ENCODE results near the gene ALDH5A1.

The ALDH5A1 gene

DNA sequence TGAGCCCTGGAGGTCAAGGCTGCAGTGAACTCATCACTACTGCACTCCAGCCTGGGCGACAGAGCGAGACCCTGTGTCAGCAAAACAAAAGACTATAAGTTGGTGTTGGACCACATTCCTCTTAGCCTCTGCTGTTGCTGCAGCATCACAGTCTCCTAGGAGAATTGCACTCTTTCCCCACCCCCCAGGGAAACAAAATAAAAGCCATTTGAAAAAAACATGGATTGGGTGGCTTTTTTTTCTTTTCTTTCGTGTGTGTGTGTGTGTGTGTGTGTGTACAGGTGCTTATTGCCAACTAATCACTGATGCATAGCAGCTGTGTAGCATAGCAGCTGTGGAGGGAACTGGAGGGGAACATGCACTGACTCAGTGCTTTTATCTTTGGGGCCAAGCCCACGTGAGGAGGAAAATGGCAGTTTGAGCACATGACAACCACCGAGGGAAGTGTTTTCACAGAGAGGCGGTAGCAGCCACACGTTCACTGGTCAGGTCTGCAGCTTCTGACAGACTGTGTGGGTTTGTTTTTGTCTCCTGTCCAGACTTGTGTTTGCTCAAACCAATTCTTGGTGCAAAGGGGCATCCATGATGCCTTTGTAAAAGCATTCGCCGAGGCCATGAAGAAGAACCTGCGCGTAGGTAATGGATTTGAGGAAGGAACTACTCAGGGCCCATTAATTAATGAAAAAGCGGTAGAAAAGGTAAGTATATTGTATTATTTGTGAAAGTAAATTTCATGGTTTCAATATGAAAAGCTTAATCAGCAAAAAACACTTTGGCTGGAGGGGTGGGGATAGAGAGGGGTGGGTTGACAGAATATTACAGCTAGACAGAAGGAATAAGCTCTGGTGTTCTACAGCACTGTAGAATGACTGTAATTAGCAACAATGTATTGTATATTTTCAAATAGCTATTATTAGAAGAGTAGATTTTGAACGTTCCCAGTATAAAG, 27.7 kb downstream of the ALDH5A1 start:
- peak; percentile 85 for FAIRE-seq
- no peak for DNase-seq (ENCODE audit: extremely low spot score, insufficient read length, low read depth)

DNA sequence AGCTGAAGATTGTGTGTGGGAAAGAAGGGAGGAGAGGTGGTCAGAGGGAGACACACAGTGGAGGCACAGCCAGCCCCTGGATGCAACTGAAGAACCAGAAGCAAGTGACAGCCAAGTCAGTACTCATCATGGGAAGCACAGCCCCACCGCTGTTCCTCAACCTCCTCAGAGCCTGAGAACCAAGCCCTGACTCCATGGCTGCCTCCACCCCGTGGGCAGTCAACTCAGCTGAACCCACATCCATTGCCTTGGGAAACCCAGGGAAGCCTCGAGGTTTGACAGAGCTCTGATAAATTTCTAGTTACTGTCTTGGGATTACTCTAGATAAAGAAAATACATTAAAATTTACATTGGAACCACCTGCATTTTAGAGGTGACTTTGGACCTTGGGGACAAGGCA, 29.6 kb downstream of the ALDH5A1 start:
- DNase-seq (ENCODE audit: extremely low spot score, insufficient read length, low read depth): no peak
- no peak for FAIRE-seq

DNA sequence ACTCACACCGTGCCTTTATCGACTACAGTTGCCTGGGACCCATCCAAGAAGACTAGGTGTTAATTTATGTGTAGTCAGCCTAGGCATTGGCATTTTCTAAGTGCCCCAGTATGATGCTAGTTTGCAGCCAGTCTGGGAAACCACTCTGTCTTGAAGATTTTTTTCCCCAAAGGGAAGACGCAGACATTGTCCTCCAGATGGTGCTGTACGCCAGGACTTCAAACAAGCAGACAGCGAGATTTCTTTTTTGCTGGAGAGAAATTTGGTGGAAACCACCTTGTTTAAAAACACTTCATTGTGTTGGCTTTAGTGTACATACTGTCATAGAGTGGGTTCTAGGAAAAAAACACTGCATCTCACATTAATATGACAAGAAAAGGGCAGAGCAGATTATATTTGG, 30.0 kb downstream of the ALDH5A1 start:
- FAIRE-seq (peak; percentile 85), DNase-seq (ENCODE audit: extremely low spot score, insufficient read length, low read depth) (no peak)

DNA sequence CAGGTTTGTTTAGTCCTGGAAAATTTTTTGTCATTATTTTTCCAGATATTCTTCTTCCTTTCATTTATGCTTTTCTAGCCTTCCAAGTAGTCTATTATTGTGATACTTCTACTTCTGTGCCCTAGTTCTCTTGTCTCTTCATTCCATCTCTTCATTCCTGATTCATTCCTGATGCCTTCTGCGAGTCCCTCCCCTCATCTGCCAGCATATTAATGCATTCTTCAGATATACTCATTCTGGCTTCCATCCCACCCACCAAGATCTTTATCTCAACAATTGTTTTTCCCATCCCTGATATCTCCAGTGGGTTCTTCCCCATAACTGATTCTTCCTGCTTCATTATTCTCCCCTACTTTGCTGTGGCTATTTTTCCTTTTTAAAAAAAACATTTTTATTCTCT, 35.2 kb downstream of the ALDH5A1 start:
- no peak for FAIRE-seq
- DNase-seq (ENCODE audit: extremely low spot score, insufficient read length, low read depth): no peak

DNA sequence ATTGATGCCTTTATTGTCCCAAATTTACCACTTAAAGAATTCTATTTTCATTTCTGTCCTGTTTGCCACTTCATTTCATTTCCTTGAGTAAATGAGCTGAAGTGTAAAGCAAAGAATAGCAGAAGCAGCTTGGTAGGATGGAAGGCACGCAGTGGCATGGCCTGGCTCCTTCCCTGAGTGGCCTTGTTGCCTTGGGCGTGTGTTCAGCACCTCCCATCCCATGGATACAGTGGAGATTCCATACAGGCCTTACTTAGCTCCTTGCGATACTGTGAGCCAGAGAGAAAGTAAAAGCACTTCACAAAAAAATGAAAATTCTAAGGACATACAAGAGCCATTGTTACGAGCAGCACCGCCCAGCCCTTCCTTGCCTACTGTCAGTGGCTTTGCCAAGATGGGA, 39.6 kb downstream of the ALDH5A1 start:
- no peak for FAIRE-seq

DNA sequence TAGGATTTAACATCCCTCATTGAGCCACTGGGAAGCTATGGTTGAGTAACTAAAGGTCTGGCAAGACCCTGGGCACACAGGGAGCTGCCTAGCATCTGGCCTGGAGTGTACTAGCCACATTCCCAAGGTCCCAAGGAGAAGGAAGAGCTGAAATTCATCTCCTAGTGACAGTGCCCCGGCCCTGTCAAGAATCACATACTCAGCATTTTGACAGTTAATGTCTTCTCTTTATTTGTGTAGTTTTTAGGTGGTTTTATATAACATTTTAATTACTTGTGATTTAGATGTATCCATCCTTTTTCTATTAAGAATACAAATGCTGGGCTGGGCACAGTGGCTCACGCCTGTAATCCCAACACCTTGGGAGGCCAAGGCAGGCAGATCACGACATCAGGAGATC, 40.4 kb downstream of the ALDH5A1 start:
- FAIRE-seq (no peak), DNase-seq (ENCODE audit: extremely low spot score, insufficient read length, low read depth) (no peak)

More for the DNA sequence above, 39.6 kb downstream of the ALDH5A1 start:
- DNase-seq (ENCODE audit: extremely low spot score, insufficient read length, low read depth): no peak

DNA sequence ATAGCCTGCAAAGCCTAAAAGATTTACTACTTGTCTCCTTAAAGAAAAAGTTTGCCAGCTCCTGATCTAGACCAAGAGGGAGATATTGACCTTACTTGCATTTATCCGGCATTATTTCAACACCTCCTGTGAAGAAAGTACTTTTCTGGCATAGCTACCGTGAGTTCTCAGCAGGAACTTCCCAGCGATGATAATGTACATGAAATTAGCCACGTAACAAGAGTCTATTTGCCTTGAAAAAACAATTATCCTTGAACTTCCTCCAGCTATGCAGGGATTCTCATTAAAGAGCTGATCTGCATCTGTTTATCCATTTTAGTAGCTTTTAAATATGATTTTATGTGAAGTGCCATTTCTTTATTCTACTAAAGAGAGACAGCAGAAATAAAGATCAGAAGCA, 41.7 kb downstream of the ALDH5A1 start:
- FAIRE-seq: no peak

DNA sequence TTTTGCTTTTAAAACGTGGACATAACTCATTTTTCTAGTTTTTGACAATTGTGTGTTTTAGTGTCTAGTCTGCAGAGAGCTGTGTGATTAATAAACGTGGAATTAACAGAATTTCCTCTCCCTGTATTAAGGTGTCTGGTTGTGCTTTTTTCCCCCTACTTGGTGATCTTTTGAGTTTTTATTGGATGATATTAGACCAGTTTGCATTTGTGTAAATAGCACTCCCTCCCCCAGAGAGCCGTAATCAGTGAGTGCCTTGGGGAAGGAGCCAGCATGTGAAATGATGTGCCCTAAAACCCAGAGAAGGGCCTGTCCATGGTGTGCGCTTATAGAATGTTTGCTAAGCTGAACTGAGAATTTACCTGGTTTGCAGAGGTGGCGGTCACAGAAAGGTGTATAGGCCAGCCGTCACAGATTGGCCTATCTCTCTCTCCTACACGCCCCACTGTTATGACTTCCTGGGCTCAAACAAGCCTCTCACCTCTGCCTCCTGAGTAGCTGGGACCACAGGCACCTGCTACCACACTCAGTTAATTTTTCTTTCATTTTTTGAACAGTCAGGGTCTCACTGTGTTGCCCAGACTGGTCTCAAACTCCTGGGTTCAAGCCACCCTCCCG, 42.4 kb downstream of the ALDH5A1 start:
- DNase-seq (ENCODE audit: extremely low spot score, insufficient read length, low read depth) (no peak), FAIRE-seq (no peak)

More for the DNA sequence above, 41.7 kb downstream of the ALDH5A1 start:
- no peak for DNase-seq (ENCODE audit: extremely low spot score, insufficient read length, low read depth)

DNA sequence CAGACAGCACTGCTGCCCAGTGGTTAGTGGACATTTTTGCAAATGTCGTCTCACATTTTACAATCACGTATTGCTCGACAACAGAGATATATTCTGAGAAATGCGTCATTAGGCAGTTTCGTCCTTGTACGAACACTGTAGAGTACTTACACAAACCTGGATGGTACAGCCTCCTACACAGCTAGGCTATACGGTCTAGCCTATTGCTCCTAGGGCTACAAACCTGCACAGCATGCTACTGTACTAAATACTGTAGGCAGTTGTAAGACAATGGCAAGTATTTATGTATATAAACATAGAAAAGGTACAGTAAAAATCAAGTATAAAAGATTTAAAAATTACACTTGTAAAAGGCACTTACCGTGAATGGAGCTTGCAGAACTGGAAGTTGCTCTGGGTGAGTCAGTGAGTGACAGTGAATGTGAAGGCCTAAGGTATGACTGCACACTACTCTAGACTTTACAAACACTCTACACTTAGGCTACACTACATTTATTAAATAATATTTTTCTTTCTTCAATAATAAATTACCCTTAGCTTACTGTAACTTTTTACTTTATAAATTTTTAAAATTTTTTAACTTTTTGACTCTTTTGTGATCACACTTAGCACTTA, 43.1 kb downstream of the ALDH5A1 start:
- FAIRE-seq (no peak), DNase-seq (ENCODE audit: extremely low spot score, insufficient read length, low read depth) (no peak)

DNA sequence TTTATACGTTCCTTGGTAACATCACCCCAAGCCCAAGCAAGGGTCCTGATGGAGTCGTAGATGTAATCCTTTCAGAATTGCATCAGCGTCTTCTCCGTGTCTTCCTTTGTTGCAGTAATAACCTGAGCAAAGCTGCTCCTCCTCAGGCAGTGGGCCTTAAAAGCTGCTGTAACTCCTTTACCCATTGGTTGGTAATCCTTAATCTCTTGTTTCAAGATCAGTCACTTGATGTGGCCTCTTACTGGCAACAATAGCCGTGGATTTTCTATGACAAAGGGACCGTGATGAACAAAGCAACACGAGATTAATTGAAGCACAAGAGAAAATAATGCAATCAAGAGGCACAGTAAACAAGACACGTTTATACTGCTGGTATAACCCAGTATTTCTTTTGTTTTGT, 44.6 kb downstream of the ALDH5A1 start:
- DNase-seq (ENCODE audit: extremely low spot score, insufficient read length, low read depth) (no peak), FAIRE-seq (no peak)

DNA sequence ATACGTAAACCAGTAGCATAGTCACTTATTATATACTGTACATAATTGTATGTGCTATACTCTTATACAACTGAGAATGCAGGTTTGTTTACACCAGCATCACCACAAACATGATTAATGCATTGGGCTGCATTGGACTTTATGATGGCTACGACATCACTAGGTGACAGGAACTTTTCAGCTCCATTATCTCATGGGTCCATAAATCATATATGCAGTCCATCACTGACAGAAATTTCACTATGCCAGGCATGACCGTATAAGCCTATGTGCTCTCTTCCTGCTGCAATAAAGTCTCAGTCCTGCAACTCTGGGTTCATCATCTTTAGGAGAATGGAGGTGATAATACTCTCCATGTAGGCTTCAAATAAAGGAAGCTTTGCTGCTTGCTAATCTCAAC, 45.4 kb downstream of the ALDH5A1 start:
- DNase-seq (ENCODE audit: extremely low spot score, insufficient read length, low read depth) (no peak), FAIRE-seq (no peak)

DNA sequence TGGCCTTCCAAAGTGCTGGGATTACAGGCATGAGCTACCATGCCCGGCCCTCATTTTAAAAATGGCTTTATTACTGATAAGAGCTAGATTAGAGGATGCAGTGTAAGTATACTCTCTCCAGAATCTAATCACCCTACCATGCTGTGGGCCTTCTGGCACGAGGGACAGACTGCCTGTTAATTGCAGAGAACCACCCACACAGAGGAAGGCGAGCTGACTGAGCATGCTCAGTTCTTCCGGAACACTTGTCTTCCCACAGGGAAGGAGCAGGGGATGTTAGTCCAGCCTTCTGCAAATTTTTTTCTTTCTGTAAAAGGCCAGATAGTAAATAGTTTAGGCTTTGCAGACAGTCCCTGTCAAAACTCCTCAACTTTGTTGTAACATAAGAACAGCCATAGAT, 48.9 kb downstream of the ALDH5A1 start:
- no peak for FAIRE-seq
- DNase-seq (ENCODE audit: extremely low spot score, insufficient read length, low read depth): no peak

DNA sequence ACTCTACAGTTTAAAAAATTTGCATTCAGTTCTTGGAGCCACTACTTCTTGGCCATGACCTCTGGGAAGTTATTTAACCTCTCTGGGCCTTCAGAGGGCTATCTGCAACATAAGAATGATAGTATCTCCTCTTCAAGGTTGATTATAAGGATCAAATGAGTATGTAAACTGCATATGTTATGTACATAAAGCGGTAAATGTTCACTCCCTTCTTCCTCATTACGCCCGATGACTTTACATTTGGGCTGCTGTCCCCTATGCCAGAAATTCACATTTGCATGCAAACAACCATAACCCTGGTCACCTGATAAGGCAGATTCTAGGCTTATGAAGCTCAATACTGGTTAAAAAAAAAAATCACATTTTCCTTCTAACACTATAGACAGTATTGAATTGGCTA, 50.4 kb downstream of the ALDH5A1 start:
- FAIRE-seq (no peak), DNase-seq (ENCODE audit: extremely low spot score, insufficient read length, low read depth) (no peak)

DNA sequence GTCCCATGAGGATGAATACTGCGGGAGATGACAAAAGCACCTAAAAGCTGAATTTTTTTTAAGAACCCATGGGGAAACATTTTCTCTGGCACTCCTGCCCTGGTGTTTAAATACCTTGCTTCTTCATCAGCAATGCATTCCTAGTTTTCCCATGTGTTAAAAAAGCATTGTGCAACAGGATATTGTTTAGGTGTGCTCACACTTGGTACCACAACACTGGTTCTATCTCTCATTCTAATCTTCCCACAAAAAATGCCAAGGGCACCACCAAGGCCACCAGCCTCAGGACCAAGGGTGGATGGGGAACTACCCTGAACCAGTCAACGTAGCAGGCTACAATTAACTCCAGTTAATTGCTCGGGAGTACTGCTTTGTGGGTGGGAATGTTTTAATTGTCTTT, 50.9 kb downstream of the ALDH5A1 start:
- FAIRE-seq: no peak
- no peak for DNase-seq (ENCODE audit: extremely low spot score, insufficient read length, low read depth)

DNA sequence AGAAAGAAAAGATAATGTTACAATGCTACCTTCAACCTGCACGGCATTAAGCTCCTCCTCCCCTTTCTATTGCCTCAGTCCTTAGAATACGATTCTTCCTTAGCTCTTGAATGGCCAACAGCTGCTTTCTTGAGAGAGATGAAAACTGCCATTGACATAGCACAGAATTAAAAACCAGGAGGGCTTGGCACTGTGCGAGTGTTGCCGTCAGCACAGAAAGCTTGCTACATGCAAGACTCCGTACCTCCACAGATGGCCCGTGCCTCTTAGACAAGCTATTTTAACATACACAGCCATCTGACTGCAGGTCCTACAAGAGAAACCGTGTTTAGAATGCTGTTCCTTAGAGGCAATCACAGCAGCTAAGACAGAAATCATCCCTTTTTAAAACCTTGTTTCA, 51.7 kb downstream of the ALDH5A1 start:
- FAIRE-seq: no peak
- DNase-seq (ENCODE audit: extremely low spot score, insufficient read length, low read depth): no peak

DNA sequence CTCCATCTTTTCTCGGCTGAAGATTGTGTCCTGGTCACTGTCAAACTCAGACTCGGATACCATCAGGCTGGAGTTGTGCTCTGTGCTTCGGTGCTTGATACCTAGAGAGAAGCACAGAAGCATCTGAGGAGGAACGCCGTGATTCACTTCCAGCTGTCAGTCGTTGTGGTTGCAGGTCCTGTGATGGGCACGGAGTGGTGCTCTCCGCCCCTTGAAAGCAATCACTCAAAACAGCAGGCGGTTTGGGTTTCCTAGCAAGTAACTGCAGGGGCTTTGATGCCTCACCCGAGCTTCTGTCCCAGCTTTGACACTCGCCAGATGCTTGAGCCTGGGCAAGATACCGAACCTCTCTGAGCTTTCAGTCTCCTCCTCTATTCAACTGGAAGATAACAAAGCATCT, 52.5 kb downstream of the ALDH5A1 start:
- DNase-seq (ENCODE audit: extremely low spot score, insufficient read length, low read depth) (no peak), FAIRE-seq (no peak)

DNA sequence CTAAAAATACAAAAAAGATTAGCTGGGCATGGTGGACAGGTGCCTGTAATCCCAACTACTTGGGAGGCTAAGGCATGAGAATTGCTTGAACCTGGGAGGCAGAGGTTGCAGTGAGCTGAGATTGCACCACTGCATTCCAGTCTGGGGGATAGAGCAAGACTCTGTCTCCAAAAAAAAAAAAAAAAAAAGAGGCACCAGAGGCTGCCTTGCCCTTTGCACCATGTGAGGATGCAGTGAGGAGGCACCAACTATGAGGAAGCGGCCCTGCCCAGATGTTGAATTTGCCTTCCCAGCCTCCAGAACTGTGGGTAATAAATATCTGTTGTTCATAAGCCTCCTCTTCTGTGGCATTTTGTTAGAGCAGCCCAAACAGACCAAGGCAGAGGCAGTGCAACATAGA, 54.4 kb downstream of the ALDH5A1 start:
- no peak for FAIRE-seq
- DNase-seq (ENCODE audit: extremely low spot score, insufficient read length, low read depth): no peak

DNA sequence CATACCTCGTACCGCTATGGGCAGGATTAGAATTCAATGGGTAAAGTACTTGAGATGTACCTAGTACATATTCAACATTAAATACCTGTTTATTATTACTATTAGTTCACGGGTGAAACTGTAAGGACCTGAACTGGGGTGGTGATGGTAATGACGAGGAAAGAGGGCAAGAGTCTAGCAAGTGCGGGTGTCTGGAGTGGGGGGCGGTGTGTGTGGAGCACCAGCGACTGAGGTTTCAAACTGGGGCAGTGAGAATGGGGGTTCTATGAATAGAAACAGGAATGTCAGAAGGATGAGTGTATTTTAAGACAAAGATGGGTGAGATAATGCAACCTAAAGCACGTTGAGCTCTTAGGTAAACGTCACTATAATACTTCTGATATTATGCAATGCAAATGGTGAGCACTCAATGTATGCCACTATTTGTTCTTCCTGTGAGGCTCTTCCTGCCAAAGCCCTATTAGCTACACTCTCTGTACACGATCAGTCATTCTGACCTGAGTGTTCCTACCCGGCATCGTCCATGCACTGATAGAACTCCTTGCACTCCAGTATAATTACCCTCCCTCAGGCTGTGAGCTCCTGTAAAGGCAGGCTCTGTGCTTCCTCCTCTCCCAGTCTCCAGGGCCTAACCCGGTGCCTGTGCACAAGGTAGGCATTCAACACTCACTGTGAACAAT, 55.0 kb downstream of the ALDH5A1 start:
- FAIRE-seq: no peak
- DNase-seq (ENCODE audit: extremely low spot score, insufficient read length, low read depth): no peak

DNA sequence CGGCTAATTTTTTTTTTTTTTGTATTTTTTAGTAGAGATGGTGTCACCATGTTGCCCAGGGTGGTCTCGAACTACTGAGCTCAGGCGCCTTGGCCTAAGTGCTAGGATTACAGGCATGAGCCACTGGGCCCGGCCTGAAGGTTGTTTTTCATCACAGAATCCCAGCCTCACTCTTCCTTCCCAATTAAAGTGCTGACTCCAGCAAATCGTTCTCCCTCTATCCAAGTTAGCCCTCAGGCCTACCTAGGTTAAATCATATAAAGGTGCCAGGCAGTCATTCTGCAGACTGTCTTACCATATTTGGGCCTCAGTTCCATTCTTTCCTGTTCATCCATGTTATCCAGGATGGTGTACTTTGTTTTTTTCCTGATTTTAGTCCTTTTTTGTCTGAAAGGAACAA, 56.4 kb downstream of the ALDH5A1 start:
- FAIRE-seq: no peak

DNA sequence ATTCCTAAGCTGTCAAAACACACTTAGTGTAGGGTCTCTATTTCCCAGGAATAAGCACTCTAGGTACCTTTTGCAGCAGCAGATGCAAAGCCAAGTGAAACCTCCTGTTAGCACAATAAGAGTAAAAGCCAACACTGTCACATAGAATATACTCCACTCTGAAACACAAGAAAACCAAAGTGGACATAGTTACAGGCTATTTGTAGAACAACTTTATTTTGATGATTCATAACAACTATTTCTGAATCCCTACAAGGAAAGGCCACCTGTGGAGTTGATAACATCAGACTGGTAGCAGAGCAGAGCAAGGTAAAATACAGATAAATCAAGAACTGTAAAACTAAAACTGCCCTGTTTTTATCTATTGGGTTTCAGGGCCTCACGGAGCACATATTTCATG, 59.7 kb downstream of the ALDH5A1 start:
- DNase-seq (ENCODE audit: extremely low spot score, insufficient read length, low read depth) (no peak), FAIRE-seq (no peak)

More for the DNA sequence above, 56.4 kb downstream of the ALDH5A1 start:
- DNase-seq (ENCODE audit: extremely low spot score, insufficient read length, low read depth): no peak

DNA sequence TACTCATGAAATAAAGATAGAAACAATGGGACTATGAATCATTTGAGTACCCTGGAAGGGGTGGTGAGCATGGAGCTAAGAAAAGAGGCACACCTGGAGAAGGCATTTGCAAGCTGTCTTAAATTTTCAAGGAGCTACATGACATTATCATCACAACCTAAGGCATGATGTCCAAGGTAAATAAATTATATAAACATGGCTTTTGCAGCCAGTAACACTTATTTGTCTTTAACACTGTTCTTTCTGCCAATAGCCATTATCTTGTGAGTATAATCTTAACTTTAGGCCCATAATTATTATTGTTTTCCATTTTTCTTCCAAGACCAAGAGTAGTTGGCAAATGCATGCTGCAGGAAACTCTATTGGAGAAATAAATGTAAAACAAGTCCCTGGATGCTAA, 63.7 kb downstream of the ALDH5A1 start:
- FAIRE-seq: no peak
- no peak for DNase-seq (ENCODE audit: extremely low spot score, insufficient read length, low read depth)
